ENCODE results near the gene CCDC68.
"Not testable (repeated sequence)": the region's sequence is repeated elsewhere in the genome, so short reads cannot be mapped to it uniquely, and the experiment has no call there.

The CCDC68 gene

GRCh38 chr18:54872681-54873080, 86.6 kb downstream of the CCDC68 start:
- DNase-seq (ENCODE audit: low read depth) = no peak
- no peak for TF ChIP-seq CTCF (conservative IDR thresholded peaks at IDR 0.05; ENCODE audit: low read depth, low read length)
- H3K4me3 ChIP-seq (ENCODE audit: low read length) = no peak overlapping the region

GRCh38 chr18:54871231-54871630, 88.0 kb downstream of the CCDC68 start:
- TF ChIP-seq CTCF (conservative IDR thresholded peaks at IDR 0.05; ENCODE audit: low read depth, low read length) = no peak
- DNase-seq (ENCODE audit: low read depth) = no peak
- H3K4me3 ChIP-seq (ENCODE audit: low read length) = no peak overlapping the region

GRCh38 chr18:54867131-54867530, 92.1 kb downstream of the CCDC68 start:
- DNase-seq (ENCODE audit: low read depth) = no peak
- TF ChIP-seq CTCF (conservative IDR thresholded peaks at IDR 0.05; ENCODE audit: low read depth, low read length) = no peak
- no peak overlapping the region for H3K4me3 ChIP-seq (ENCODE audit: low read length)

GRCh38 chr18:54860941-54861340, 98.3 kb downstream of the CCDC68 start:
- H3K4me3 ChIP-seq (ENCODE audit: low read length) = no peak overlapping the region
- DNase-seq (ENCODE audit: low read depth) = no peak
- no peak for TF ChIP-seq CTCF (conservative IDR thresholded peaks at IDR 0.05; ENCODE audit: low read depth, low read length)

GRCh38 chr18:54859667-54860421, 99.4 kb downstream of the CCDC68 start:
- no peak overlapping the region for H3K4me3 ChIP-seq (ENCODE audit: low read length)
- DNase-seq (ENCODE audit: low read depth) = no peak
- TF ChIP-seq CTCF (conservative IDR thresholded peaks at IDR 0.05; ENCODE audit: low read depth, low read length) = no peak

GRCh38 chr18:54857499-54857898, 101.8 kb downstream of the CCDC68 start:
- no peak for DNase-seq (ENCODE audit: low read depth)
- H3K4me3 ChIP-seq (ENCODE audit: low read length) = no peak overlapping the region
- no peak for TF ChIP-seq CTCF (conservative IDR thresholded peaks at IDR 0.05; ENCODE audit: low read depth, low read length)

GRCh38 chr18:54856105-54856646, 103.1 kb downstream of the CCDC68 start:
- TF ChIP-seq CTCF (conservative IDR thresholded peaks at IDR 0.05; ENCODE audit: low read depth, low read length) = no peak
- no peak for DNase-seq (ENCODE audit: low read depth)
- H3K4me3 ChIP-seq (ENCODE audit: low read length) = no peak overlapping the region

- H3K4me3 ChIP-seq (ENCODE audit: low read length); DNase-seq (ENCODE audit: low read depth): not testable (repeated sequence)
Measured at GRCh38 chr18:54855050-54855449, 104.2 kb downstream of the CCDC68 start.

All from retinal pigment epithelial cell (primary cell).